ENCODE results near the gene COX8A.

Gene COX8A

GRCh38 chr11:63974259-63975143, at the start of gene COX8A:
Gene COX8A (plus strand): TSS chr11:63974620. CDS start chr11:63974681, 61 bp downstream.
- H3K9ac ChIP-seq (ENCODE audit: low read length): peak within 1 kb of the TSS; percentile 88
- peaks cover 22% of the 10 kb centered on the region for H3K27me3 ChIP-seq (ENCODE audit: control insufficient read depth, insufficient read depth, low read length)
- H3K36me3 ChIP-seq (ENCODE audit: control insufficient read depth, low read depth, low read length): peaks cover 7% of the 10 kb centered on the region
- peak within 1 kb of the TSS; percentile 65 for H3K27ac ChIP-seq (ENCODE audit: low read length)
- peaks cover 29% of the 10 kb centered on the region for H3K4me1 ChIP-seq (ENCODE audit: control insufficient read depth, low read depth, low read length)
- H3K9me3 ChIP-seq (ENCODE audit: control insufficient read depth, low read depth, low read length): no peaks in the 10 kb centered on the region
- H3K4me3 ChIP-seq (ENCODE audit: low read length): peak within 1 kb of the TSS; percentile 85

- Histone ChIP-seq H3K9ac (ENCODE audit: low read length) (no peak overlapping the region), H3K9me3 (ENCODE audit: control insufficient read depth, low read depth, low read length) (no peaks in the 10 kb centered on the region), H3K36me3 (ENCODE audit: control insufficient read depth, low read depth, low read length) (no peaks in the 10 kb centered on the region), H3K4me1 (ENCODE audit: control insufficient read depth, low read depth, low read length) (no peaks in the 10 kb centered on the region), H3K27me3 (ENCODE audit: control insufficient read depth, insufficient read depth, low read length) (no peaks in the 10 kb centered on the region), H3K4me3 (ENCODE audit: low read length) (no peak overlapping the region), H3K27ac (ENCODE audit: low read length) (no peak overlapping the region)
These were observed 44.8 kb upstream of the COX8A start for GRCh38 chr11:63929616-63930015.

GRCh38 chr11:63931045-63931444, 43.4 kb upstream of the COX8A start:
- H3K4me3 ChIP-seq (ENCODE audit: low read length): no peak overlapping the region
- no peak overlapping the region for H3K9ac ChIP-seq (ENCODE audit: low read length)
- H3K27me3 ChIP-seq (ENCODE audit: control insufficient read depth, insufficient read depth, low read length): no peaks in the 10 kb centered on the region
- H3K9me3 ChIP-seq (ENCODE audit: control insufficient read depth, low read depth, low read length): no peaks in the 10 kb centered on the region
- H3K36me3 ChIP-seq (ENCODE audit: control insufficient read depth, low read depth, low read length): no peaks in the 10 kb centered on the region
- no peak overlapping the region for H3K27ac ChIP-seq (ENCODE audit: low read length)
- no peaks in the 10 kb centered on the region for H3K4me1 ChIP-seq (ENCODE audit: control insufficient read depth, low read depth, low read length)

- Histone ChIP-seq H3K4me3 (ENCODE audit: low read length) (no peak overlapping the region), H3K9ac (ENCODE audit: low read length) (no peak overlapping the region), H3K4me1 (ENCODE audit: control insufficient read depth, low read depth, low read length) (no peaks in the 10 kb centered on the region), H3K27me3 (ENCODE audit: control insufficient read depth, insufficient read depth, low read length) (no peaks in the 10 kb centered on the region), H3K9me3 (ENCODE audit: control insufficient read depth, low read depth, low read length) (no peaks in the 10 kb centered on the region), H3K27ac (ENCODE audit: low read length) (no peak overlapping the region), H3K36me3 (ENCODE audit: control insufficient read depth, low read depth, low read length) (no peaks in the 10 kb centered on the region)
These were observed 42.5 kb upstream of the COX8A start for GRCh38 chr11:63931876-63932275.

- H3K27me3 ChIP-seq (ENCODE audit: control insufficient read depth, insufficient read depth, low read length): no peaks in the 10 kb centered on the region
- H3K27ac ChIP-seq (ENCODE audit: low read length): no peak overlapping the region
- no peaks in the 10 kb centered on the region for H3K9me3 ChIP-seq (ENCODE audit: control insufficient read depth, low read depth, low read length)
- no peak overlapping the region for H3K9ac ChIP-seq (ENCODE audit: low read length)
- no peak overlapping the region for H3K4me3 ChIP-seq (ENCODE audit: low read length)
- H3K36me3 ChIP-seq (ENCODE audit: control insufficient read depth, low read depth, low read length): no peaks in the 10 kb centered on the region
- H3K4me1 ChIP-seq (ENCODE audit: control insufficient read depth, low read depth, low read length): no peaks in the 10 kb centered on the region
These were observed 41.0 kb upstream of the COX8A start for GRCh38 chr11:63933459-63933858.

- Histone ChIP-seq H3K27me3 (ENCODE audit: control insufficient read depth, insufficient read depth, low read length) (no peaks in the 10 kb centered on the region), H3K4me1 (ENCODE audit: control insufficient read depth, low read depth, low read length) (no peaks in the 10 kb centered on the region), H3K9me3 (ENCODE audit: control insufficient read depth, low read depth, low read length) (no peaks in the 10 kb centered on the region), H3K9ac (ENCODE audit: low read length) (peak overlapping the region; percentile 43), H3K36me3 (ENCODE audit: control insufficient read depth, low read depth, low read length) (peaks cover 4% of the 10 kb centered on the region), H3K27ac (ENCODE audit: low read length) (no peak overlapping the region), H3K4me3 (ENCODE audit: low read length) (peak overlapping the region; percentile 76)
These were observed 36.5 kb upstream of the COX8A start for GRCh38 chr11:63937713-63938478.

GRCh38 chr11:63938479-63939396, 35.7 kb upstream of the COX8A start, which contains the start of gene NAA40:
Gene NAA40 (plus strand): TSS chr11:63939002. CDS start chr11:63939097, 95 bp downstream.
- Histone ChIP-seq H3K27me3 (ENCODE audit: control insufficient read depth, insufficient read depth, low read length) (no peaks in the 10 kb centered on the region), H3K27ac (ENCODE audit: low read length) (peak within 1 kb of the TSS; percentile 53), H3K36me3 (ENCODE audit: control insufficient read depth, low read depth, low read length) (peaks cover 4% of the 10 kb centered on the region), H3K4me1 (ENCODE audit: control insufficient read depth, low read depth, low read length) (no peaks in the 10 kb centered on the region), H3K9ac (ENCODE audit: low read length) (peak within 1 kb of the TSS; percentile 74), H3K9me3 (ENCODE audit: control insufficient read depth, low read depth, low read length) (no peaks in the 10 kb centered on the region), H3K4me3 (ENCODE audit: low read length) (peak within 1 kb of the TSS; percentile 88)

- peak overlapping the region; percentile 53 for H3K27ac ChIP-seq (ENCODE audit: low read length)
- no peaks in the 10 kb centered on the region for H3K27me3 ChIP-seq (ENCODE audit: control insufficient read depth, insufficient read depth, low read length)
- no peaks in the 10 kb centered on the region for H3K9me3 ChIP-seq (ENCODE audit: control insufficient read depth, low read depth, low read length)
- H3K9ac ChIP-seq (ENCODE audit: low read length): peak overlapping the region; percentile 74
- H3K4me1 ChIP-seq (ENCODE audit: control insufficient read depth, low read depth, low read length): no peaks in the 10 kb centered on the region
- H3K4me3 ChIP-seq (ENCODE audit: low read length): peak overlapping the region; percentile 88
- H3K36me3 ChIP-seq (ENCODE audit: control insufficient read depth, low read depth, low read length): peaks cover 4% of the 10 kb centered on the region
These were observed 35.0 kb upstream of the COX8A start for GRCh38 chr11:63939397-63939891.

GRCh38 chr11:63940786-63941185, 33.6 kb upstream of the COX8A start:
- no peaks in the 10 kb centered on the region for H3K9me3 ChIP-seq (ENCODE audit: control insufficient read depth, low read depth, low read length)
- H3K9ac ChIP-seq (ENCODE audit: low read length): no peak overlapping the region
- H3K27me3 ChIP-seq (ENCODE audit: control insufficient read depth, insufficient read depth, low read length): no peaks in the 10 kb centered on the region
- H3K4me3 ChIP-seq (ENCODE audit: low read length): no peak overlapping the region
- no peaks in the 10 kb centered on the region for H3K4me1 ChIP-seq (ENCODE audit: control insufficient read depth, low read depth, low read length)
- H3K27ac ChIP-seq (ENCODE audit: low read length): no peak overlapping the region
- H3K36me3 ChIP-seq (ENCODE audit: control insufficient read depth, low read depth, low read length): peaks cover 4% of the 10 kb centered on the region

- H3K9ac ChIP-seq (ENCODE audit: low read length): no peak overlapping the region
These were observed 32.5 kb upstream of the COX8A start for GRCh38 chr11:63941901-63942300.

GRCh38 chr11:63942803-63943202, 31.6 kb upstream of the COX8A start:
- Histone ChIP-seq H3K4me3 (ENCODE audit: low read length) (no peak overlapping the region), H3K9ac (ENCODE audit: low read length) (no peak overlapping the region), H3K9me3 (ENCODE audit: control insufficient read depth, low read depth, low read length) (no peaks in the 10 kb centered on the region), H3K27me3 (ENCODE audit: control insufficient read depth, insufficient read depth, low read length) (no peaks in the 10 kb centered on the region), H3K4me1 (ENCODE audit: control insufficient read depth, low read depth, low read length) (no peaks in the 10 kb centered on the region), H3K36me3 (ENCODE audit: control insufficient read depth, low read depth, low read length) (peaks cover 17% of the 10 kb centered on the region), H3K27ac (ENCODE audit: low read length) (no peak overlapping the region)

More at GRCh38 chr11:63941901-63942300, 32.5 kb upstream of the COX8A start:
- Histone ChIP-seq H3K4me3 (ENCODE audit: low read length) (no peak overlapping the region), H3K36me3 (ENCODE audit: control insufficient read depth, low read depth, low read length) (peaks cover 14% of the 10 kb centered on the region), H3K27ac (ENCODE audit: low read length) (no peak overlapping the region), H3K4me1 (ENCODE audit: control insufficient read depth, low read depth, low read length) (no peaks in the 10 kb centered on the region), H3K27me3 (ENCODE audit: control insufficient read depth, insufficient read depth, low read length) (no peaks in the 10 kb centered on the region), H3K9me3 (ENCODE audit: control insufficient read depth, low read depth, low read length) (no peaks in the 10 kb centered on the region)

All from iPS-18a (cell line).